ENCODE measurements around the gene TRIM28. TPM values are rescaled to one million over a fixed set of nuclear protein-coding genes. Genes with fewer than 3 reads are reported as not detected.

TRIM28 gene
- total RNA-seq, 1 experiment from 2014 or later = 1,221 TPM

- TF ChIP-seq, protein P1, sequence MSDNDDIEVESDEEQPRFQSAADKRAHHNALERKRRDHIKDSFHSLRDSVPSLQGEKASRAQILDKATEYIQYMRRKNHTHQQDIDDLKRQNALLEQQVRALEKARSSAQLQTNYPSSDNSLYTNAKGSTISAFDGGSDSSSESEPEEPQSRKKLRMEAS (CRISPR knock-in tag; IDR thresholded peaks at IDR 0.05) = peak; percentile 76
- TF ChIP-seq SP1 (CRISPR knock-in tag; conservative IDR thresholded peaks at IDR 0.05) (no peak), JAZF1 (CRISPR knock-in tag; IDR thresholded peaks at IDR 0.05) (no peak), SOX15 (CRISPR knock-in tag; IDR thresholded peaks at IDR 0.05) (no peak), ZNF219 (CRISPR knock-in tag; IDR thresholded peaks at IDR 0.05; ENCODE audit: borderline replicate concordance) (no peak), JUN (CRISPR knock-in tag; IDR thresholded peaks at IDR 0.05) (peak; percentile 48; the same call in 1 of the 2 replicates), ZNF396 (CRISPR knock-in tag; IDR thresholded peaks at IDR 0.05; ENCODE audit: borderline replicate concordance) (no peak), ZNF671 (CRISPR knock-in tag; IDR thresholded peaks at IDR 0.05) (no peak), GTF2I (CRISPR knock-in tag; conservative IDR thresholded peaks at IDR 0.05) (no peak), OVOL2 (CRISPR knock-in tag; IDR thresholded peaks at IDR 0.05; ENCODE audit: borderline replicate concordance) (no peak), TCF7 (CRISPR knock-in tag; IDR thresholded peaks at IDR 0.05; ENCODE audit: low read depth) (no peak), FOXP1 (CRISPR knock-in tag; IDR thresholded peaks at IDR 0.05; ENCODE audit: borderline replicate concordance) (no peak; the same call in 1 of the 2 replicates), IRF2 (CRISPR knock-in tag; IDR thresholded peaks at IDR 0.05; ENCODE audit: borderline replicate concordance, low read depth) (no peak; the same call in 1 of the 2 replicates), FOXJ3 (CRISPR knock-in tag; IDR thresholded peaks at IDR 0.05; ENCODE audit: borderline replicate concordance) (no peak), ZNF263 (CRISPR knock-in tag; IDR thresholded peaks at IDR 0.05; ENCODE audit: low read depth) (no peak), HMGXB4 (CRISPR knock-in tag; IDR thresholded peaks at IDR 0.05) (peak; percentile 24; the same call in 1 of the 2 replicates), PRDM15 (CRISPR knock-in tag; IDR thresholded peaks at IDR 0.05) (peak; percentile 11), TP53 (CRISPR knock-in tag; IDR thresholded peaks at IDR 0.05) (no peak)
- TF ChIP-seq, protein P2, sequence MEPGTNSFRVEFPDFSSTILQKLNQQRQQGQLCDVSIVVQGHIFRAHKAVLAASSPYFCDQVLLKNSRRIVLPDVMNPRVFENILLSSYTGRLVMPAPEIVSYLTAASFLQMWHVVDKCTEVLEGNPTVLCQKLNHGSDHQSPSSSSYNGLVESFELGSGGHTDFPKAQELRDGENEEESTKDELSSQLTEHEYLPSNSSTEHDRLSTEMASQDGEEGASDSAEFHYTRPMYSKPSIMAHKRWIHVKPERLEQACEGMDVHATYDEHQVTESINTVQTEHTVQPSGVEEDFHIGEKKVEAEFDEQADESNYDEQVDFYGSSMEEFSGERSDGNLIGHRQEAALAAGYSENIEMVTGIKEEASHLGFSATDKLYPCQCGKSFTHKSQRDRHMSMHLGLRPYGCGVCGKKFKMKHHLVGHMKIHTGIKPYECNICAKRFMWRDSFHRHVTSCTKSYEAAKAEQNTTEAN (CRISPR knock-in tag; IDR thresholded peaks at IDR 0.05) = no peak
- TF ChIP-seq, protein P3, sequence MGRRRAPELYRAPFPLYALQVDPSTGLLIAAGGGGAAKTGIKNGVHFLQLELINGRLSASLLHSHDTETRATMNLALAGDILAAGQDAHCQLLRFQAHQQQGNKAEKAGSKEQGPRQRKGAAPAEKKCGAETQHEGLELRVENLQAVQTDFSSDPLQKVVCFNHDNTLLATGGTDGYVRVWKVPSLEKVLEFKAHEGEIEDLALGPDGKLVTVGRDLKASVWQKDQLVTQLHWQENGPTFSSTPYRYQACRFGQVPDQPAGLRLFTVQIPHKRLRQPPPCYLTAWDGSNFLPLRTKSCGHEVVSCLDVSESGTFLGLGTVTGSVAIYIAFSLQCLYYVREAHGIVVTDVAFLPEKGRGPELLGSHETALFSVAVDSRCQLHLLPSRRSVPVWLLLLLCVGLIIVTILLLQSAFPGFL (CRISPR knock-in tag; IDR thresholded peaks at IDR 0.05; ENCODE audit: borderline replicate concordance) = no peak
- TF ChIP-seq, protein P4, sequence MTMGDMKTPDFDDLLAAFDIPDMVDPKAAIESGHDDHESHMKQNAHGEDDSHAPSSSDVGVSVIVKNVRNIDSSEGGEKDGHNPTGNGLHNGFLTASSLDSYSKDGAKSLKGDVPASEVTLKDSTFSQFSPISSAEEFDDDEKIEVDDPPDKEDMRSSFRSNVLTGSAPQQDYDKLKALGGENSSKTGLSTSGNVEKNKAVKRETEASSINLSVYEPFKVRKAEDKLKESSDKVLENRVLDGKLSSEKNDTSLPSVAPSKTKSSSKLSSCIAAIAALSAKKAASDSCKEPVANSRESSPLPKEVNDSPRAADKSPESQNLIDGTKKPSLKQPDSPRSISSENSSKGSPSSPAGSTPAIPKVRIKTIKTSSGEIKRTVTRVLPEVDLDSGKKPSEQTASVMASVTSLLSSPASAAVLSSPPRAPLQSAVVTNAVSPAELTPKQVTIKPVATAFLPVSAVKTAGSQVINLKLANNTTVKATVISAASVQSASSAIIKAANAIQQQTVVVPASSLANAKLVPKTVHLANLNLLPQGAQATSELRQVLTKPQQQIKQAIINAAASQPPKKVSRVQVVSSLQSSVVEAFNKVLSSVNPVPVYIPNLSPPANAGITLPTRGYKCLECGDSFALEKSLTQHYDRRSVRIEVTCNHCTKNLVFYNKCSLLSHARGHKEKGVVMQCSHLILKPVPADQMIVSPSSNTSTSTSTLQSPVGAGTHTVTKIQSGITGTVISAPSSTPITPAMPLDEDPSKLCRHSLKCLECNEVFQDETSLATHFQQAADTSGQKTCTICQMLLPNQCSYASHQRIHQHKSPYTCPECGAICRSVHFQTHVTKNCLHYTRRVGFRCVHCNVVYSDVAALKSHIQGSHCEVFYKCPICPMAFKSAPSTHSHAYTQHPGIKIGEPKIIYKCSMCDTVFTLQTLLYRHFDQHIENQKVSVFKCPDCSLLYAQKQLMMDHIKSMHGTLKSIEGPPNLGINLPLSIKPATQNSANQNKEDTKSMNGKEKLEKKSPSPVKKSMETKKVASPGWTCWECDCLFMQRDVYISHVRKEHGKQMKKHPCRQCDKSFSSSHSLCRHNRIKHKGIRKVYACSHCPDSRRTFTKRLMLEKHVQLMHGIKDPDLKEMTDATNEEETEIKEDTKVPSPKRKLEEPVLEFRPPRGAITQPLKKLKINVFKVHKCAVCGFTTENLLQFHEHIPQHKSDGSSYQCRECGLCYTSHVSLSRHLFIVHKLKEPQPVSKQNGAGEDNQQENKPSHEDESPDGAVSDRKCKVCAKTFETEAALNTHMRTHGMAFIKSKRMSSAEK (CRISPR knock-in tag; IDR thresholded peaks at IDR 0.05; ENCODE audit: borderline replicate concordance) = no peak
- TF ChIP-seq, protein P5, sequence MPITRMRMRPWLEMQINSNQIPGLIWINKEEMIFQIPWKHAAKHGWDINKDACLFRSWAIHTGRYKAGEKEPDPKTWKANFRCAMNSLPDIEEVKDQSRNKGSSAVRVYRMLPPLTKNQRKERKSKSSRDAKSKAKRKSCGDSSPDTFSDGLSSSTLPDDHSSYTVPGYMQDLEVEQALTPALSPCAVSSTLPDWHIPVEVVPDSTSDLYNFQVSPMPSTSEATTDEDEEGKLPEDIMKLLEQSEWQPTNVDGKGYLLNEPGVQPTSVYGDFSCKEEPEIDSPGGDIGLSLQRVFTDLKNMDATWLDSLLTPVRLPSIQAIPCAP (CRISPR knock-in tag; IDR thresholded peaks at IDR 0.05) = peak; percentile 36; the same call in 1 of the 2 replicates
These were observed 18.5 kb downstream of the TRIM28 start (continued) for GRCh38 chr19:58562122-58563033.
